B cell (primary cell): ENCODE measurements around the gene CAMK1D. TPM values are rescaled to one million over a fixed set of nuclear protein-coding genes. Genes with fewer than 3 reads are reported as not detected.

ENCODE experiments used
- ATAC-seq: fragments of 200-7000 bp; cut with Tn5 transposase; one replicate; pipeline ENCODE4 v1.10.0; 2021; ENCODE audit warnings: low read depth, mild to moderate bottlenecking, moderate number of reproducible peaks, moderate library complexity
- CTCF ChIA-PET: fragments of 350-600 bp; sonication (Branson Sonifier 250); formaldehyde crosslinking; loops from one replicate; lab custom pipeline; 2021; ENCODE audit warnings: antibody characterized with exemption, inconsistent platforms; lab: Charles Lee
- POLR2A ChIA-PET: fragments of 350-600 bp; sonication (Branson Sonifier 250); formaldehyde crosslinking; loops from one replicate; lab custom pipeline; 2021; ENCODE audit warnings: antibody characterized with exemption; lab: Charles Lee
- DNase-seq: peaks from one replicate; pipeline ENCODE4 v3.0.0; 2013
- H2AFZ ChIP-seq: 2 replicates; pipeline ENCODE4 v1.6.1; 2012; ENCODE audit warnings: mild to moderate bottlenecking, low read depth, low read length; ENCODE audit not compliant: insufficient read depth, poor library complexity, severe bottlenecking
- H3K27ac ChIP-seq, 2 donors: 1 replicate in 1 of 2; 2 replicates in 1 of 2; pipeline ENCODE4 v1.5.1; 2012 to 2013; ENCODE audit warnings: low read length in 2 of 2, mild to moderate bottlenecking in 2 of 2, moderate library complexity in 1 of 2
- H3K27me3 ChIP-seq, 4 experiments: fragments of 200-600 bp in 1 of 4; sonication (generic) in 1 of 4; replicated peaks in 1 of 4; 1 replicate in 2 of 4; 2 replicates in 2 of 4; pipeline versions ENCODE4 v1.6.1 to v1.7.0; 2013 to 2016; ENCODE audit warnings: low read length in 3 of 4, mild to moderate bottlenecking in 2 of 4, mixed read lengths in 1 of 4, moderate library complexity in 1 of 4; ENCODE audit not compliant: insufficient read depth in 4 of 4, control insufficient read depth in 3 of 4; ENCODE audit errors: control extremely low read depth in 1 of 4
- H3K36me3 ChIP-seq, 2 experiments: replicated peaks in 1 of 2; 1 replicate in 1 of 2; 2 replicates in 1 of 2; pipeline versions ENCODE4 v1.6.1 to v1.7.1; 2013; ENCODE audit warnings: low read length in 1 of 2; ENCODE audit not compliant: insufficient read depth in 2 of 2, control insufficient read depth in 1 of 2; ENCODE audit errors: control extremely low read depth in 1 of 2, extremely low read depth in 1 of 2
- H3K4me1 ChIP-seq, 2 donors: fragments of 200-600 bp in 1 of 2; sonication (generic) in 1 of 2; 1 replicate in 1 of 2; 2 replicates in 1 of 2; pipeline versions ENCODE4 v1.5.1 to v1.6.1; 2013 to 2017; ENCODE audit warnings: low read length in 2 of 2; ENCODE audit not compliant: control insufficient read depth in 2 of 2, insufficient read depth in 2 of 2
- H3K4me2 ChIP-seq: replicated peaks from 2 replicates; pipeline ENCODE3; 2012; ENCODE audit warnings: mild to moderate bottlenecking, low read depth, low read length; ENCODE audit not compliant: poor library complexity, severe bottlenecking
- H3K4me3 ChIP-seq, 5 experiments: fragments of 200-600 bp in 1 of 5; sonication (generic) in 1 of 5; 1 replicate in 3 of 5; 2 replicates in 2 of 5; pipeline versions ENCODE4 v1.5.1 to v1.7.0; 2011 to 2016; ENCODE audit warnings: low read length in 4 of 5, mild to moderate bottlenecking in 4 of 5, low read depth in 2 of 5, control low read depth in 1 of 5, moderate library complexity in 1 of 5; ENCODE audit not compliant: insufficient read depth in 1 of 5; ENCODE audit errors: control extremely low read depth in 1 of 5, extremely low read depth in 1 of 5
- H3K79me2 ChIP-seq: fragments of 200-600 bp; sonication (generic); one replicate; pipeline ENCODE4 v1.6.0; 2016; ENCODE audit warnings: low read length; ENCODE audit not compliant: control insufficient read depth, insufficient read depth
- H3K9ac ChIP-seq: fragments of 200-600 bp; sonication (generic); 2 replicates; pipeline ENCODE4 v1.6.1; 2017; ENCODE audit warnings: mild to moderate bottlenecking, low read length, moderate library complexity
- H3K9me3 ChIP-seq, 3 donors: one replicate each; pipeline versions ENCODE4 v1.6.1 to v1.7.1; 2013; ENCODE audit warnings: low read length in 2 of 3; ENCODE audit not compliant: control insufficient read depth in 2 of 3, insufficient read depth in 1 of 3; ENCODE audit errors: control extremely low read depth in 1 of 3
- H4K20me1 ChIP-seq: 2 replicates; pipeline ENCODE4 v1.6.0; 2012; ENCODE audit warnings: mild to moderate bottlenecking, low read length; ENCODE audit not compliant: insufficient read depth, control insufficient read depth, poor library complexity, severe bottlenecking
- H3K27ac Mint-ChIP-seq: one replicate; pipeline ENCODE4 v1.8.0; 2021; ENCODE audit warnings: mixed read lengths
- H3K27me3 Mint-ChIP-seq: one replicate; pipeline ENCODE4 v1.8.0; 2021; ENCODE audit warnings: mixed read lengths
- H3K4me1 Mint-ChIP-seq: one replicate; pipeline ENCODE4 v1.8.0; 2021; ENCODE audit warnings: mixed read lengths
- H3K4me3 Mint-ChIP-seq: one replicate; pipeline ENCODE4 v1.8.0; 2021; ENCODE audit warnings: mixed read lengths
- H3K9me3 Mint-ChIP-seq: one replicate; pipeline ENCODE4 v1.8.0; 2022; ENCODE audit warnings: mixed read lengths; ENCODE audit not compliant: insufficient read depth
- CTCF ChIP-seq: fragments of 200-600 bp; IDR thresholded peaks from one replicate; pipeline ENCODE4 v1.8.0; 2022; ENCODE audit warnings: antibody characterized with exemption, mild to moderate bottlenecking
- EZH2 ChIP-seq: IDR thresholded peaks from 2 replicates; pipeline ENCODE4 v1.6.1; 2012; ENCODE audit warnings: borderline replicate concordance, low read depth, mild to moderate bottlenecking, moderate library complexity, low read length; ENCODE audit not compliant: insufficient read depth, poor library complexity, severe bottlenecking
- WGBS: methylation state at CpG from one replicate; pipeline ENCODE4 v1.1.5; 2013; ENCODE audit warnings: missing lambda C conversion rate; ENCODE audit not compliant: insufficient coverage; 5-methylcytosine and 5-hydroxymethylcytosine counted together
- intact Hi-C: fragments of 100-400 bp; cut with micrococcal nuclease; formaldehyde crosslinking; loops from one replicate; pipeline ENCODE4 v1.10.0; 2022
- polyA plus RNA-seq: library from polyadenylated mRNA; depleted of rRNA; stranded (reverse); fragments of >200 nt; gene quantifications from 2 replicates; pipeline ENCODE4 v1.2.3, GENCODE V29; 2012
- total RNA-seq, 2 donors: library from RNA; stranded (reverse); fragments of 120-200 nt in 1 of 2; gene quantifications; 1 replicate in 1 of 2; 2 replicates in 1 of 2; pipeline versions ENCODE4 v1.2.3 to v1.2.4, GENCODE V29; 2013 to 2022

The CAMK1D gene
- total and polyA plus RNA-seq, 2 donors (not counting 1 experiment from before 2014, with no cell fraction given) = 34.1 to 69.7 TPM

GRCh38 chr10:12509016-12509793 lies 159.9 kb downstream of the CAMK1D start:
- CTCF ChIA-PET = interaction anchor here (0.7 kb wide), 1 partner anchor 391 kb away, joined by 3 read pairs; no protein-coding TSS in a partner anchor
- H3K4me3 ChIP-seq = no peak overlapping the region

More at GRCh38 chr10:12509016-12509793, 159.9 kb downstream of the CAMK1D start:
- H3K9me3 ChIP-seq = no peaks in the 10 kb centered on the region
- H3K36me3 ChIP-seq = peaks cover 0 to 18% of the 10 kb centered on the region in 2 experiments
- WGBS = 96% methylated on average over 4 of the region's 5 CpGs
- H3K27me3 ChIP-seq = no peaks in the 10 kb centered on the region
- no peak for TF ChIP-seq EZH2
- no peak for TF ChIP-seq CTCF
- H4K20me1 ChIP-seq = peaks cover 98% of the 10 kb centered on the region
- no peak overlapping the region for H3K4me3 Mint-ChIP-seq
- intact Hi-C loops = no loop called here
- peaks cover 17 to 24% of the 10 kb centered on the region in 2 donors for H3K4me1 ChIP-seq
- no peak overlapping the region for H2AFZ ChIP-seq
- peak overlapping the region; percentile 56 for H3K27ac Mint-ChIP-seq
- H3K79me2 ChIP-seq = peaks cover 95% of the 10 kb centered on the region
- no peaks in the 10 kb centered on the region for H3K27me3 Mint-ChIP-seq
- ATAC-seq = no peak
- peak overlapping the region in 1 of 2 donors; percentile 53 for H3K27ac ChIP-seq
- POLR2A ChIA-PET = no interaction called here
- H3K9ac ChIP-seq = no peak overlapping the region
- H3K9me3 Mint-ChIP-seq = no peaks in the 10 kb centered on the region
- peaks cover 63% of the 10 kb centered on the region for H3K4me1 Mint-ChIP-seq
- no peak for DNase-seq
- peak overlapping the region; percentile 11 for H3K4me2 ChIP-seq
